Adrenal gland (tissue), 12 donors: ENCODE results near the gene NAPA. TPM values are rescaled to one million over a fixed set of nuclear protein-coding genes. Genes with fewer than 3 reads are reported as not detected.

Experiments used
- DNase-seq, 7 donors: peaks; one replicate each; pipeline ENCODE4 v3.0.0-alpha.2; 2019 to 2020
- H3K27ac ChIP-seq, 5 donors: fragments of 200-600 bp; sonication (generic) in 4 of 5; 1 replicate in 3 of 5; 2 replicates in 2 of 5; pipeline versions ENCODE4 v1.5.1 to v1.8.0; 2016 to 2020; ENCODE audit warnings: mild to moderate bottlenecking in 1 of 5
- H3K27me3 ChIP-seq: fragments of 200-600 bp; 2 replicates; pipeline ENCODE4 v1.8.0; 2021
- H3K36me3 ChIP-seq, 2 donors: fragments of 200-600 bp; replicated peaks in 1 of 2; 1 replicate in 1 of 2; 2 replicates in 1 of 2; pipeline versions ENCODE4 v1.5.1 to v1.8.0; 2018 to 2022
- H3K4me1 ChIP-seq, 2 donors: fragments of 200-600 bp; replicated peaks in 1 of 2; 1 replicate in 1 of 2; 2 replicates in 1 of 2; pipeline versions ENCODE4 v1.5.1 to v1.8.0; 2018 to 2021
- H3K4me3 ChIP-seq, 4 donors: fragments of 200-600 bp; sonication (generic) in 3 of 4; one replicate each; pipeline ENCODE4 v1.5.1; 2016 to 2018
- H3K9me3 ChIP-seq, 3 donors: fragments of 200-600 bp; sonication (generic) in 1 of 3; replicated peaks in 1 of 3; 1 replicate in 2 of 3; 2 replicates in 1 of 3; pipeline versions ENCODE4 v1.5.1 to v1.8.0; 2016 to 2021
- CTCF ChIP-seq, 6 experiments: fragments of 450-650 bp in 4 of 6; fragments of 200-600 bp in 2 of 6; sonication (generic) in 1 of 6; IDR thresholded peaks; 1 replicate in 5 of 6; 2 replicates in 1 of 6; pipeline versions ENCODE4 v1.5.1 to v1.8.0; 2016 to 2021; ENCODE audit warnings: antibody characterized with exemption in 6 of 6, mild to moderate bottlenecking in 2 of 6, moderate library complexity in 1 of 6
- POLR2A ChIP-seq, 2 donors: fragments of 450-650 bp; IDR thresholded peaks; one replicate each; pipeline ENCODE4 v1.6.1; 2017; ENCODE audit warnings: antibody characterized with exemption in 2 of 2, mild to moderate bottlenecking in 2 of 2, moderate library complexity in 1 of 2
- WGBS, 4 donors: extraction: QIAGEN DNeasy Blood & Tissue Kit in 2 of 4; methylation state at CpG; one replicate each; pipeline versions ENCODE4 v1.1.5 to v1.1.7; 2013 to 2017; 5-methylcytosine and 5-hydroxymethylcytosine counted together
- intact Hi-C, 2 donors: fragments of 100-400 bp; cut with DNase I; formaldehyde crosslinking; loops; one replicate each; pipeline versions ENCODE4 v1.14.1 to v1.15.0; 2022 to 2023
- polyA plus RNA-seq, 3 donors: library from polyadenylated mRNA; stranded (reverse); fragments of 200-250 nt in 2 of 3; fragments of 350-450 nt in 1 of 3; fragmentation: Illumina TruSeq in 1 of 3; extraction: RNeasy Lipid Tissue Mini Kit (QIAGEN cat#74804) in 1 of 3; gene quantifications; one replicate each; pipeline ENCODE4 v1.2.3, GENCODE V29; 2013 to 2014
- total RNA-seq, 9 donors: library from RNA; depleted of rRNA in 4 of 9; stranded (reverse); fragments of >200 nt in 4 of 9; fragments of 120-200 nt in 1 of 9; fragmentation: NEBNext Ultra II Directional in 1 of 9; extraction: Animal tissue kit (Norgen Biotek cat#: 25700) in 1 of 9; gene quantifications; one replicate each; pipeline versions ENCODE4 v1.1.0 to v1.2.4, GENCODE V29; 2013 to 2023
- donor health status: healthy with polysubstance abuse.
- donor health status: Bipolar disorder and iron deficiency.
- donor health status: DM: yes; HTN: yes; CAD: no.
- donor health status: DM: no; HTN: no; CAD: no.
- donor health status: DM: no; HTN: no; CAD: no.
- donor health status: DM: yes; HTN: yes; CAD: no.

Gene NAPA
- total and polyA plus RNA-seq, 12 donors, result 122 to 481 (median 254) TPM

GRCh38 chr19:47464675-47465419, 50.0 kb downstream of the NAPA start:
- H3K27ac ChIP-seq, result no peak overlapping the region
- no peak for DNase-seq
- H3K36me3 ChIP-seq, result no peaks in the 10 kb centered on the region
- WGBS, 4 donors, result 65 to 77% (median 68%) methylated on average over 10 of the region's 10 CpGs
- no peaks in the 10 kb centered on the region for H3K9me3 ChIP-seq
- TF ChIP-seq CTCF (IDR thresholded peaks at IDR 0.05), result no peak
- TF ChIP-seq POLR2A (IDR thresholded peaks at IDR 0.05), result no peak
- H3K27me3 ChIP-seq, result peaks cover 23% of the 10 kb centered on the region
- H3K4me1 ChIP-seq, result no peaks in the 10 kb centered on the region
- no peak overlapping the region for H3K4me3 ChIP-seq
- intact Hi-C loops, result no loop called here

GRCh38 chr19:47461876-47462275, 53.0 kb downstream of the NAPA start:
- 79 to 89% (median 83%) methylated on average over 5 of the region's 5 CpGs for whole genome bisulfite sequencing, 4 donors
- no peak overlapping the region for H3K27ac ChIP-seq
- H3K4me1 ChIP-seq, result peaks cover 0 to 6% of the 10 kb centered on the region in 2 donors
- no peaks in the 10 kb centered on the region for H3K9me3 ChIP-seq
- H3K36me3 ChIP-seq, result no peaks in the 10 kb centered on the region
- intact Hi-C loops, result no loop called here
- TF ChIP-seq POLR2A (IDR thresholded peaks at IDR 0.05) (no peak), CTCF (IDR thresholded peaks at IDR 0.05) (no peak)
- H3K27me3 ChIP-seq, result peaks cover 30% of the 10 kb centered on the region
- no peak for DNase-seq
- no peak overlapping the region for H3K4me3 ChIP-seq

GRCh38 chr19:47459477-47459876, 55.4 kb downstream of the NAPA start:
- intact Hi-C loops, result no loop called here
- no peak overlapping the region for H3K27ac ChIP-seq
- no peak overlapping the region for H3K4me3 ChIP-seq
- TF ChIP-seq POLR2A (IDR thresholded peaks at IDR 0.05) (no peak), CTCF (IDR thresholded peaks at IDR 0.05) (no peak)
- no peak for DNase-seq
- peaks cover 35% of the 10 kb centered on the region for H3K27me3 ChIP-seq
- 82 to 88% (median 84%) methylated on average over 14 of the region's 14 CpGs for WGBS, 4 donors
- H3K36me3 ChIP-seq, result no peaks in the 10 kb centered on the region
- peaks cover 0 to 6% of the 10 kb centered on the region in 2 donors for H3K4me1 ChIP-seq
- peaks cover 0 to 9% (median 0%) of the 10 kb centered on the region in 3 donors for H3K9me3 ChIP-seq

GRCh38 chr19:47458672-47459071, 56.2 kb downstream of the NAPA start:
- H3K27me3 ChIP-seq, result peaks cover 30% of the 10 kb centered on the region
- TF ChIP-seq CTCF (IDR thresholded peaks at IDR 0.05) (no peak), POLR2A (IDR thresholded peaks at IDR 0.05) (no peak)
- H3K36me3 ChIP-seq, result no peaks in the 10 kb centered on the region
- no peak overlapping the region for H3K4me3 ChIP-seq
- H3K4me1 ChIP-seq, result peaks cover 0 to 6% of the 10 kb centered on the region in 2 donors
- 21 to 33% (median 26%) methylated on average over 5 of the region's 5 CpGs for WGBS, 4 donors
- DNase-seq, result no peak
- H3K27ac ChIP-seq, result no peak overlapping the region
- intact Hi-C loops, result no loop called here
- peaks cover 0 to 9% (median 0%) of the 10 kb centered on the region in 3 donors for H3K9me3 ChIP-seq
